Measurements from ENCODE around the gene KCND3.

The KCND3 gene

GRCh38 chr1:111843177-111843576 is 146.3 kb downstream of the KCND3 start:
- H3K9me3 ChIP-seq (ENCODE audit: insufficient read depth, low read depth, low read length): no peaks in the 10 kb centered on the region
- no peaks in the 10 kb centered on the region for H3K4me1 ChIP-seq (ENCODE audit: insufficient read depth, low read length, poor library complexity, severe bottlenecking)
- no peak overlapping the region for H2AFZ ChIP-seq (ENCODE audit: low read length)
- no peaks in the 10 kb centered on the region for H3K79me2 ChIP-seq (ENCODE audit: insufficient read depth, low read length)
- no peaks in the 10 kb centered on the region for H4K20me1 ChIP-seq (ENCODE audit: insufficient read depth, low read length, poor library complexity, severe bottlenecking)
- H3K9me2 ChIP-seq (replicated peaks; ENCODE audit: low read depth, low read length): no peaks in the 10 kb centered on the region
- no peak overlapping the region for H3K4me2 ChIP-seq (ENCODE audit: low read depth, low read length, poor library complexity, severe bottlenecking)
- no peak overlapping the region for H3K4me3 ChIP-seq (ENCODE audit: low read length, poor library complexity, severe bottlenecking)
- no peak overlapping the region for H3K9ac ChIP-seq (ENCODE audit: low read depth, low read length, poor library complexity, severe bottlenecking)
- H3F3A ChIP-seq (ENCODE audit: low read depth): no peaks in the 10 kb centered on the region
- H3K36me3 ChIP-seq (ENCODE audit: insufficient read depth, low read length): no peaks in the 10 kb centered on the region
- no peak for TF ChIP-seq EZH2phosphoT487 (IDR thresholded peaks at IDR 0.05; ENCODE audit: borderline replicate concordance)
- no peak for TF ChIP-seq CTCF (conservative IDR thresholded peaks at IDR 0.05; ENCODE audit: low read length)
- no peaks in the 10 kb centered on the region for H3K27me3 ChIP-seq (ENCODE audit: insufficient read depth, low read length, poor library complexity, severe bottlenecking)

GRCh38 chr1:111842411-111842810 is 147.1 kb downstream of the KCND3 start:
- H2AFZ ChIP-seq (ENCODE audit: low read length): no peak overlapping the region
- no peaks in the 10 kb centered on the region for H3K4me1 ChIP-seq (ENCODE audit: insufficient read depth, low read length, poor library complexity, severe bottlenecking)
- no peaks in the 10 kb centered on the region for H3K36me3 ChIP-seq (ENCODE audit: insufficient read depth, low read length)

GRCh38 chr1:111841746-111842145 is 147.7 kb downstream of the KCND3 start:
- Histone ChIP-seq H4K20me1 (ENCODE audit: insufficient read depth, low read length, poor library complexity, severe bottlenecking) (no peaks in the 10 kb centered on the region), H3K9me2 (replicated peaks; ENCODE audit: low read depth, low read length) (no peaks in the 10 kb centered on the region), H2AFZ (ENCODE audit: low read length) (no peak overlapping the region), H3F3A (ENCODE audit: low read depth) (no peaks in the 10 kb centered on the region), H3K27me3 (ENCODE audit: insufficient read depth, low read length, poor library complexity, severe bottlenecking) (no peaks in the 10 kb centered on the region), H3K9me3 (ENCODE audit: insufficient read depth, low read depth, low read length) (no peaks in the 10 kb centered on the region), H3K4me1 (ENCODE audit: insufficient read depth, low read length, poor library complexity, severe bottlenecking) (no peaks in the 10 kb centered on the region), H3K36me3 (ENCODE audit: insufficient read depth, low read length) (no peaks in the 10 kb centered on the region), H3K4me3 (ENCODE audit: low read length, poor library complexity, severe bottlenecking) (no peak overlapping the region), H3K4me2 (ENCODE audit: low read depth, low read length, poor library complexity, severe bottlenecking) (no peak overlapping the region), H3K9ac (ENCODE audit: low read depth, low read length, poor library complexity, severe bottlenecking) (no peak overlapping the region), H3K79me2 (ENCODE audit: insufficient read depth, low read length) (no peaks in the 10 kb centered on the region)
- no peak for TF ChIP-seq CTCF (conservative IDR thresholded peaks at IDR 0.05; ENCODE audit: low read length)
- TF ChIP-seq EZH2phosphoT487 (IDR thresholded peaks at IDR 0.05; ENCODE audit: borderline replicate concordance): no peak

More at GRCh38 chr1:111842411-111842810, 147.1 kb downstream of the KCND3 start:
- Histone ChIP-seq H4K20me1 (ENCODE audit: insufficient read depth, low read length, poor library complexity, severe bottlenecking) (no peaks in the 10 kb centered on the region), H3K4me2 (ENCODE audit: low read depth, low read length, poor library complexity, severe bottlenecking) (no peak overlapping the region), H3K79me2 (ENCODE audit: insufficient read depth, low read length) (no peaks in the 10 kb centered on the region), H3F3A (ENCODE audit: low read depth) (no peaks in the 10 kb centered on the region), H3K9ac (ENCODE audit: low read depth, low read length, poor library complexity, severe bottlenecking) (no peak overlapping the region), H3K27me3 (ENCODE audit: insufficient read depth, low read length, poor library complexity, severe bottlenecking) (no peaks in the 10 kb centered on the region), H3K9me3 (ENCODE audit: insufficient read depth, low read depth, low read length) (no peaks in the 10 kb centered on the region), H3K4me3 (ENCODE audit: low read length, poor library complexity, severe bottlenecking) (no peak overlapping the region), H3K9me2 (replicated peaks; ENCODE audit: low read depth, low read length) (no peaks in the 10 kb centered on the region)
- TF ChIP-seq CTCF (conservative IDR thresholded peaks at IDR 0.05; ENCODE audit: low read length): no peak
- no peak for TF ChIP-seq EZH2phosphoT487 (IDR thresholded peaks at IDR 0.05; ENCODE audit: borderline replicate concordance)
